Measurements from ENCODE around the gene CYP4F8.

DNA sequence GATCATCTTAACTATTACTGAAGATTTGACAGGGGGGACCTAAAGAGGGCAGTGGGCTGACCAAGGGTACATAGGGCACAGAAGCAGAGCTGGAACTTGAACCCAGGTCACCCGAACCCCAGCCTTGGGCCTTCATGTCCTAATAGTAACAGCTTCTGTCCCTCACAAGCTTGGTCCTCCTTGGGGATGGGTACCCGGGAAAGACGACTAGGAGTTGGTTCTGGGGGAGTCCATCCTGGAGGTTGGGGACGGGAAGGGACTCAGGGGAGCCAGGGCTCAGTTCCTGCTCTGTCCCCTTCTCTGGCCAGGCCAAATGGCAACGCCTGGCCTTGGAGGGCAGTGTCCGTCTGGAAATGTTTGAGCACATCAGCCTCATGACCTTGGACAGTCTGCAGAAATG is 39.6 kb upstream of the CYP4F8 start:
- TF ChIP-seq TCF7 (CRISPR knock-in tag; IDR thresholded peaks at IDR 0.05; ENCODE audit: low read depth), result no peak
- no peak for TF ChIP-seq ATF2 (CRISPR knock-in tag; IDR thresholded peaks at IDR 0.05; ENCODE audit: borderline replicate concordance, low read depth)

Measured in WTC11 (cell line).